GM19328 (cell line): ENCODE data around the gene GFPT2.

Experiments
- ATAC-seq: cut with Tn5 transposase; IDR thresholded peaks from one replicate; pipeline ENCODE4 v1.9.1; 2021; ENCODE audit warnings: mild to moderate bottlenecking, moderate library complexity; ENCODE audit not compliant: unreplicated experiment

Gene GFPT2

GRCh38 chr5:180353048-180353979 is at the start of gene GFPT2:
Gene GFPT2 (minus strand): TSS chr5:180353336. CDS start chr5:180353217, 119 bp downstream.
- ATAC-seq: peak; percentile 65

DNA sequence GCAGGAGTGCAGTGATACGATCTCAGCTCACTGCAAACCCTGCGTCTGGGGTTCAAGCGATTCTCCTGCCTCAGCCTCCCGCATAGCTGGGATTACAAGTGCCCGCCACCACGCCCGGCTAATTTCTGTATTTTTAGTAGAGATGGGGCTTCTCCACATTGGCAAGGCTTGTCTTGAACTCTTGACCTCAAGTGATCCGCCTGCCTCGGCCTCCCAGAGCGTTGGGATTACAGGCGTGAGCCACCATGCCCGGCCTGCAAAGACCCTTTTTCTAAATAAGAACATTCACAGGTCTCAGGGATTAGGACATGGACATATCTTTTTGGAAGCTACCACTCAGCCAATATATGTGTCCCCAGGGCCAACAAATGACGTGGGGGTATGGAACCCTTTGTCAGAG is 49.6 kb upstream of the GFPT2 start:
- no peak for ATAC-seq

- no peak for ATAC-seq
These were observed 48.2 kb upstream of the GFPT2 start for GRCh38 chr5:180401229-180401907.

- no peak for ATAC-seq
These were observed 47.3 kb upstream of the GFPT2 start for GRCh38 chr5:180400416-180400815.

DNA sequence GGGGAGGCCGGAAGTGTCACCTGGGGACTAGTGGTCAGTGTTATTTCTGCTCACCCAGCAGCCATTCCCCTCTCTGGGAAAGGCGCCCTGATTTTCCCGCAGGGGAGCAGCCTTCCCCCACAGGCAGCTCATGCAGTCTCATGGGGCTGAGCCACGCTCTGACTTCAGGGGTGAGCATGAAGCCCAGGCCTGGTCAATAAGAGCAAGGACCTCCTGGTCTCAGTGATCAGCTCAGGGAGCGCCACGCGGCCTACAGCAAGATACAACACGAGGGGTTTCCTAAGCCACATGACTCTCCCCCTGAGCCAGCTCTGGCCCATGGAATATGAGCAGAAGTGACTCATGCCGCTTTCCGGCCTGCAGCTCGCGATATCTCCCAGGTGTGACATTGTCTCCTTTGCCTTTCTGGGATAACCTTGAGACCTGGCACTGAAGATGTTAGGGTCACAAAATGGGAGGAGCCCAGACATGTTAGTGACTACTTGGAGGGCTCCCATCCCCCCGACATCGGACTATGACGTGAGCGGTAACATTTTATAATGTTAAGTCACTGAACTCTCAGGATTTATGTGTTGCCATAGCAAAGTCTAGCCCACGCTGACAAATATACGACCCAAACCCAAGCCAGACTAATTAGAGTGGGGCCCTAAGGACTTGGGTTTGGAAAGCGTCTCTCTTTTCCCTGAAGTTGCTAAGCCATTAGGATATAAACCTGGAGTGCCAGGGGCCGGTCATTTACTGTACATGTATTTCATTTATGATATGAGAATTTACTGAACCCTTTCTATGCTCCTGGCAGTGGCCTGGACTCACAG is 46.5 kb upstream of the GFPT2 start:
- ATAC-seq: no peak

GRCh38 chr5:180396926-180397325 is 43.8 kb upstream of the GFPT2 start:
- no peak for ATAC-seq

DNA sequence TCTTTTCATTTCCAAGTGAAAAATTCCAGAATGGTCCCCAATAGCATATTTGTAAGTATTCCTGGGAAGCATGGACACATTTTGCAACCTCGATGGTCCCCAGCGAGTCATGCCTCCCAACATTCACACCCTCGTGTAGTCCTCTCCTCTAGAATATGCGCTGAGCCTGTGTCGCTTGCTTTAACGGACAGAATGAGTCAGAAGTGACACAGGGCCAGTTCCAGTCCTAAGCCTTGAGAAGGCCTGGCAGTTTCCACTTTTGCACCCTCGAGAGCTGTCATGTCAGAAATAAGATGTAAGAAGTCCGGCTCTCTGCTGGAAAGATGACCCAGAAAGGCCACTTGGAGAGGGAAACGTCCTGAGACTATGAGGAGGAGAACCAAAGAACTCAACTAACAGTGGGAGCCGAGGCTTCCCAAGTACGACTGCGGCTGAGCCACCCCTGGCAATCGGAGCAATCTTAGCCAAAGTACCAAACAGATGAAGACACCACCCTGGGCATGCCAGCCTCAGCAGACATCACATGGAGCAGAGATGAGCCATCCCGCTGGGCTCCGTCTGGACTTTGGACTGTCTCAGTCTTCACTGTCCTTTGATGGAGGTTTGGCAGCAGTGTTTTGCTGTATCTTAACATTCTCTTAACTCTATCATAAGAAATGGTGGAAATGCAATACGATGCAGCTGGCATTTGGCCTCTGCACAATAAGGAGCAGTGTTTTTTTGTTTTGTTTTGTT is 42.6 kb upstream of the GFPT2 start:
- ATAC-seq: no peak

DNA sequence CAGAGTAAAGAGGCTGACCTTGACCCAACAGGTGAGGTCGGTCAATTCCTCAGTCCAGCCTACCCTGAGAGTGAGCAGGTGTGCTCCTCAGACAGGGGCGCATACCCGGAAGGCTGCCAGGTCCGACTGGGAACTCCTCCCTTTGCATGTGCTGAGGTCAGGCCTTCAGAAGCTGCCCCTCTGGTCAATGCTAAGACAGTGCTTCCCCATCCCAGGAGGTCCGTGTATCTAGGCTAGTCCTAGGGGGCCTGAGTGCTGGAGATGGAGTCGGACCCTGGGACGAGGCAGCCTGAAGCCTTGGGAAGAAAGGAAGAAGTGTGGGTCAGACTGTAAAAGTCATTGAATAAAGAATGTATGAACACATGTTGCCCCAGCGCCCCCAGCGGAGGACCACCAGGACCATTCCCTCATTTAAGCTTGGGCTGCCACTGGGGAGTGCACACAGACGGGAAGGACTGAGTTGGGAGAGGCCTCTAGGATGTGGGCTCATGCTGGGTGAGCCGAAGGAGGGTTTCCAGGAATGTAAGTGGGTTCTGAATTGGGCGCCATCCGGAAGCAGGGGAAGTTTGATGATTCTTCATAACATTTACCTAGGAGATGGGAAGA is 41.0 kb upstream of the GFPT2 start:
- no peak for ATAC-seq

- no peak for ATAC-seq
These were observed 38.1 kb upstream of the GFPT2 start for GRCh38 chr5:180391276-180391675.

- ATAC-seq: no peak
These were observed 37.5 kb upstream of the GFPT2 start for GRCh38 chr5:180390441-180391190.

- no peak for ATAC-seq
These were observed 36.3 kb upstream of the GFPT2 start for GRCh38 chr5:180389252-180390101.

GRCh38 chr5:180387798-180388197 is 34.7 kb upstream of the GFPT2 start:
- no peak for ATAC-seq

GRCh38 chr5:180382926-180383325 is 29.8 kb upstream of the GFPT2 start:
- no peak for ATAC-seq

- no peak for ATAC-seq
These were observed 28.8 kb upstream of the GFPT2 start for GRCh38 chr5:180381851-180382480.

- no peak for ATAC-seq
These were observed 28.3 kb upstream of the GFPT2 start for GRCh38 chr5:180381428-180381827.

DNA sequence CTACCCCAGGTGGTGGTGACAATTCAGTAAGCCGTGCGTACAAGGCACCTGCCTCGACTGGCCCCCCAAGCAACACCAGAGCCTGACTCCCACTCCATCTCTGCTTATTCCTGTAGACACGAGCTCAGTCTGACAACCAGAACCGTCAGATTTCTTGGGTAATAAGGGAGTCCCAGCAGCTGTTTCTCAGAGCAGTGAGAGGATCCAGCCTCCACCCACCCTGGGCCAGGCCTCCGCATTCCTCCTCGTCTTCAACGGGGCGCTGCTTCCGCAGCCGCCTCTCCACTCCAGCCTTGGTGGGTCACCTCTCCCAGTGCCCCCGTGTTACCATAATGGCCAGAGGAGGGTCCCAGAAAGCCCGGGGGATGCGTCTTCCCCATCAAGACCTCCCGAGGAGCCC is 27.7 kb upstream of the GFPT2 start:
- no peak for ATAC-seq

GRCh38 chr5:180380441-180380840 is 27.3 kb upstream of the GFPT2 start:
- no peak for ATAC-seq
